Trophoblast cell (in vitro differentiated cells and primary cell): Measurements from ENCODE around the gene SUSD4.

Source experiments
- DNase-seq, 2 donors: peaks; one replicate each; pipeline ENCODE4 v3.0.0-alpha.2; 2016
- H2AFZ ChIP-seq: 2 replicates; pipeline ENCODE4 v1.6.1; 2013; ENCODE audit warnings: low read length, moderate library complexity, mild to moderate bottlenecking; ENCODE audit not compliant: insufficient read depth, poor library complexity
- H2AK5ac ChIP-seq: 2 replicates; pipeline ENCODE4 v1.6.1; 2013; ENCODE audit warnings: mild to moderate bottlenecking, low read length
- H2BK120ac ChIP-seq: 2 replicates; pipeline ENCODE4 v1.6.1; 2013; ENCODE audit warnings: low read length, mild to moderate bottlenecking, moderate library complexity; ENCODE audit not compliant: insufficient read depth, poor library complexity
- H2BK12ac ChIP-seq: 2 replicates; pipeline ENCODE4 v1.6.1; 2013; ENCODE audit warnings: mild to moderate bottlenecking, low read length, moderate library complexity
- H2BK5ac ChIP-seq: 2 replicates; pipeline ENCODE4 v1.6.1; 2013; ENCODE audit warnings: low read length, low read depth, moderate library complexity, mild to moderate bottlenecking; ENCODE audit not compliant: poor library complexity
- H3K14ac ChIP-seq: 2 replicates; pipeline ENCODE4 v1.6.1; 2013; ENCODE audit warnings: mild to moderate bottlenecking, low read length
- H3K18ac ChIP-seq: 2 replicates; pipeline ENCODE4 v1.6.1; 2013; ENCODE audit warnings: mild to moderate bottlenecking, low read length
- H3K23ac ChIP-seq: 2 replicates; pipeline ENCODE4 v1.6.1; 2013; ENCODE audit warnings: low read length
- H3K27ac ChIP-seq: 2 replicates; pipeline ENCODE4 v1.5.1; 2013; ENCODE audit warnings: low read depth, mild to moderate bottlenecking, inconsistent platforms, low read length, moderate library complexity
- H3K27me3 ChIP-seq: 2 replicates; pipeline ENCODE4 v1.6.1; 2013; ENCODE audit warnings: inconsistent platforms, mild to moderate bottlenecking, low read length, moderate library complexity; ENCODE audit not compliant: insufficient read depth
- H3K36me3 ChIP-seq, 2 experiments: 1 replicate in 1 of 2; 2 replicates in 1 of 2; pipeline ENCODE4 v1.6.1; 2013; ENCODE audit warnings: low read length in 2 of 2, mild to moderate bottlenecking in 2 of 2, moderate library complexity in 1 of 2; ENCODE audit not compliant: insufficient read depth in 2 of 2, control insufficient read depth in 1 of 2
- H3K4ac ChIP-seq: 2 replicates; pipeline ENCODE4 v1.6.1; 2013; ENCODE audit warnings: low read depth, mild to moderate bottlenecking, low read length, moderate library complexity
- H3K4me1 ChIP-seq, 2 experiments: 1 replicate in 1 of 2; 2 replicates in 1 of 2; pipeline ENCODE4 v1.6.1; 2013; ENCODE audit warnings: low read length in 2 of 2, mild to moderate bottlenecking in 2 of 2, moderate library complexity in 1 of 2; ENCODE audit not compliant: insufficient read depth in 2 of 2, control insufficient read depth in 1 of 2
- H3K4me2 ChIP-seq: 2 replicates; pipeline ENCODE4 v1.6.1; 2013; ENCODE audit warnings: inconsistent platforms, mild to moderate bottlenecking, low read length, moderate library complexity
- H3K4me3 ChIP-seq: 2 replicates; pipeline ENCODE4 v1.5.1; 2013; ENCODE audit warnings: mild to moderate bottlenecking, low read depth, low read length, inconsistent platforms
- H3K79me1 ChIP-seq: one replicate; pipeline ENCODE4 v1.6.1; 2013; ENCODE audit warnings: low read length
- H3K79me2 ChIP-seq: 2 replicates; pipeline ENCODE4 v1.6.1; 2013; ENCODE audit warnings: low read length, mild to moderate bottlenecking; ENCODE audit not compliant: control insufficient read depth, insufficient read depth, poor library complexity
- H3K9ac ChIP-seq: 2 replicates; pipeline ENCODE4 v1.6.1; 2013; ENCODE audit warnings: mild to moderate bottlenecking, low read length
- H3K9me3 ChIP-seq: 2 replicates; pipeline ENCODE4 v1.6.1; 2013; ENCODE audit warnings: low read depth, mild to moderate bottlenecking, control low read depth, inconsistent platforms, low read length; ENCODE audit not compliant: insufficient read depth
- H4K12ac ChIP-seq: 2 replicates; pipeline ENCODE4 v1.6.1; 2013; ENCODE audit warnings: low read depth, mild to moderate bottlenecking, low read length, moderate library complexity
- H4K8ac ChIP-seq: 2 replicates; pipeline ENCODE4 v1.6.1; 2013; ENCODE audit warnings: low read depth, mild to moderate bottlenecking, low read length, moderate library complexity
- H4K91ac ChIP-seq: one replicate; pipeline ENCODE4 v1.6.1; 2013; ENCODE audit warnings: low read depth, mild to moderate bottlenecking, low read length, moderate library complexity
- WGBS: extraction: QIAGEN DNeasy Blood & Tissue Kit; methylation state at CpG from one replicate; pipeline ENCODE4 v1.1.7; 2013; ENCODE audit warnings: missing lambda C conversion rate; ENCODE audit not compliant: insufficient read length, insufficient coverage; ENCODE audit errors: extremely low coverage; 5-methylcytosine and 5-hydroxymethylcytosine counted together

SUSD4 gene

GRCh38 chr1:223299553-223299952 is 64.4 kb downstream of the SUSD4 start:
- DNase-seq = no peak
- no peak overlapping the region for H3K18ac ChIP-seq
- no peak overlapping the region for H3K4me2 ChIP-seq
- no peak overlapping the region for H4K8ac ChIP-seq
- H4K91ac ChIP-seq = no peak overlapping the region
- H3K4ac ChIP-seq = no peak overlapping the region
- peaks cover 8% of the 10 kb centered on the region for H3K9me3 ChIP-seq
- no peak overlapping the region for H3K14ac ChIP-seq
- no peaks in the 10 kb centered on the region for H3K36me3 ChIP-seq
- peak overlapping the region; percentile 59 for H3K23ac ChIP-seq
- H2BK5ac ChIP-seq = no peak overlapping the region
- H3K27ac ChIP-seq = no peak overlapping the region
- no peak overlapping the region for H3K9ac ChIP-seq
- no peaks in the 10 kb centered on the region for H3K79me2 ChIP-seq
- no peak overlapping the region for H2AK5ac ChIP-seq
- H3K79me1 ChIP-seq = no peaks in the 10 kb centered on the region
- H2BK12ac ChIP-seq = no peak overlapping the region
- H2AFZ ChIP-seq = no peak overlapping the region
- H4K12ac ChIP-seq = no peak overlapping the region
- no peaks in the 10 kb centered on the region for H3K27me3 ChIP-seq
- H3K4me1 ChIP-seq = no peaks in the 10 kb centered on the region
- WGBS = no CpG with 5 or more reads among the region's 1 CpG
- H2BK120ac ChIP-seq = no peak overlapping the region
- H3K4me3 ChIP-seq = no peak overlapping the region

GRCh38 chr1:223298701-223299100 is 65.3 kb downstream of the SUSD4 start:
- Histone ChIP-seq H3K36me3 (no peaks in the 10 kb centered on the region), H2AK5ac (no peak overlapping the region), H4K12ac (no peak overlapping the region), H3K14ac (no peak overlapping the region), H3K23ac (no peak overlapping the region), H3K4me2 (no peak overlapping the region), H3K4ac (no peak overlapping the region), H2BK120ac (no peak overlapping the region), H3K4me3 (no peak overlapping the region), H4K8ac (no peak overlapping the region), H3K18ac (no peak overlapping the region), H3K27ac (no peak overlapping the region), H4K91ac (no peak overlapping the region), H2BK5ac (no peak overlapping the region), H2AFZ (no peak overlapping the region), H3K27me3 (no peaks in the 10 kb centered on the region), H3K4me1 (no peaks in the 10 kb centered on the region), H3K9me3 (peaks cover 8% of the 10 kb centered on the region), H2BK12ac (no peak overlapping the region), H3K9ac (no peak overlapping the region), H3K79me1 (no peaks in the 10 kb centered on the region), H3K79me2 (no peaks in the 10 kb centered on the region)
- no CpG with 5 or more reads among the region's 5 CpGs for WGBS
- DNase-seq = peak in 1 of 2 donors; percentile 61

- Histone ChIP-seq H3K9ac (no peak overlapping the region), H3K27ac (no peak overlapping the region), H3K27me3 (no peaks in the 10 kb centered on the region), H2BK12ac (no peak overlapping the region), H3K4me1 (no peaks in the 10 kb centered on the region), H2BK5ac (no peak overlapping the region), H3K14ac (no peak overlapping the region), H3K79me1 (no peaks in the 10 kb centered on the region), H3K9me3 (peaks cover 5% of the 10 kb centered on the region), H3K23ac (no peak overlapping the region), H3K4me2 (no peak overlapping the region), H3K4ac (no peak overlapping the region), H3K4me3 (no peak overlapping the region), H2AFZ (no peak overlapping the region), H4K12ac (no peak overlapping the region), H4K91ac (no peak overlapping the region), H2AK5ac (no peak overlapping the region), H2BK120ac (no peak overlapping the region), H3K36me3 (no peaks in the 10 kb centered on the region), H4K8ac (no peak overlapping the region), H3K79me2 (no peaks in the 10 kb centered on the region), H3K18ac (no peak overlapping the region)
- no CpG with 5 or more reads among the region's 1 CpG for WGBS
- no peak for DNase-seq
Observed at GRCh38 chr1:223297800-223298199, 66.2 kb downstream of the SUSD4 start.

- H2BK120ac ChIP-seq = no peak overlapping the region
- H4K8ac ChIP-seq = no peak overlapping the region
- no peaks in the 10 kb centered on the region for H3K4me1 ChIP-seq
- no peak overlapping the region for H4K12ac ChIP-seq
- no peaks in the 10 kb centered on the region for H3K79me2 ChIP-seq
- no peak overlapping the region for H3K18ac ChIP-seq
- H3K27ac ChIP-seq = no peak overlapping the region
- H2AFZ ChIP-seq = no peak overlapping the region
- H3K79me1 ChIP-seq = no peaks in the 10 kb centered on the region
- no peaks in the 10 kb centered on the region for H3K36me3 ChIP-seq
- H3K4me2 ChIP-seq = no peak overlapping the region
- H3K27me3 ChIP-seq = no peaks in the 10 kb centered on the region
- H3K4ac ChIP-seq = no peak overlapping the region
- no peak overlapping the region for H2BK5ac ChIP-seq
- no peak overlapping the region for H3K4me3 ChIP-seq
- no peak for DNase-seq
- no peak overlapping the region for H3K23ac ChIP-seq
- WGBS = no CpG with 5 or more reads among the region's 2 CpGs
- H3K9me3 ChIP-seq = no peaks in the 10 kb centered on the region
- H2AK5ac ChIP-seq = no peak overlapping the region
- H4K91ac ChIP-seq = no peak overlapping the region
- no peak overlapping the region for H3K9ac ChIP-seq
- H3K14ac ChIP-seq = no peak overlapping the region
- H2BK12ac ChIP-seq = no peak overlapping the region
Observed at GRCh38 chr1:223291796-223292195, 72.2 kb downstream of the SUSD4 start.
